HCT116 (cell line): ENCODE data around the gene OMP. TPM values are rescaled to one million over a fixed set of nuclear protein-coding genes. Genes with fewer than 3 reads are reported as not detected.

Experiments used
- ATAC-seq: fragments of 200-7000 bp; cut with Tn5 transposase; 2 replicates; pipeline ENCODE4 v1.9.1; 2020; ENCODE audit warnings: mild to moderate bottlenecking, moderate library complexity
- BruUV-seq: library from RNA; stranded (reverse); fragments of 400-500 nt; replicated peaks from 2 replicates; lab custom pipeline; 2021; lab: Mats Ljungman, UMichigan
- CTCF ChIA-PET: fragments of 300-600 bp; sonication (Branson Sonifier 250); formaldehyde crosslinking; loops from one replicate; lab custom pipeline; 2021; ENCODE audit warnings: antibody characterized with exemption; lab: Charles Lee
- POLR2A ChIA-PET: fragments of 300-600, 350-600 bp; sonication (Branson Sonifier 250); formaldehyde crosslinking; loops from one replicate; lab custom pipeline; 2021; ENCODE audit warnings: antibody characterized with exemption; lab: Charles Lee
- RAD21 ChIA-PET, 2 experiments: fragments of 300-600 bp; sonication (Branson Sonifier 250); formaldehyde crosslinking; loops; one replicate each; lab custom pipeline; 2023; ENCODE audit warnings: low total read pairs in 2 of 2; ENCODE audit not compliant: uncharacterized antibody in 2 of 2, unreplicated experiment in 2 of 2, low non-redundant PET in 1 of 2; lab: Charles Lee
- DNase-seq: peaks from one replicate; pipeline ENCODE4 v3.0.0-alpha.2; 2010; ENCODE audit warnings: low read depth, low spot score
- H2AFZ ChIP-seq: fragments of 200-600 bp; shearing (Covaris generic), sonication (generic); 2 replicates; pipeline ENCODE4 v1.6.1; 2017; ENCODE audit warnings: low read depth, mixed run types, mixed read lengths, antibody characterized with exemption, low read length; ENCODE audit not compliant: poor library complexity, severe bottlenecking
- H3K27ac ChIP-seq: 2 replicates; pipeline ENCODE4 v1.5.1; 2012; ENCODE audit warnings: low read depth, low read length
- H3K27me3 ChIP-seq: fragments of 200-600 bp; sonication (generic); 2 replicates; pipeline ENCODE4 v1.6.1; 2016; ENCODE audit warnings: mixed run types, low read length, mixed read lengths; ENCODE audit not compliant: insufficient read depth
- H3K36me3 ChIP-seq, 2 experiments: fragments of 200-500 bp in 1 of 2; fragments of 200-600 bp in 1 of 2; sonication (Bioruptor generic) in 1 of 2; sonication (generic) in 1 of 2; 2 replicates each; pipeline versions ENCODE4 v1.5.1 to v1.6.1; 2014 to 2016; ENCODE audit warnings: low read length in 2 of 2, inconsistent platforms in 1 of 2, mixed read lengths in 1 of 2, mixed run types in 1 of 2; ENCODE audit not compliant: insufficient read depth in 2 of 2, control insufficient read depth in 1 of 2
- H3K4me1 ChIP-seq, 2 experiments: fragments of 200-600 bp in 1 of 2; sonication (generic) in 1 of 2; 2 replicates each; pipeline versions ENCODE4 v1.5.1 to v1.6.1; 2012 to 2017; ENCODE audit warnings: low read length in 2 of 2, inconsistent platforms in 1 of 2, mild to moderate bottlenecking in 1 of 2, mixed read lengths in 1 of 2, mixed run types in 1 of 2, moderate library complexity in 1 of 2; ENCODE audit not compliant: insufficient read depth in 2 of 2, control insufficient read depth in 1 of 2
- H3K4me2 ChIP-seq: fragments of 200-600 bp; sonication (generic); 2 replicates; pipeline ENCODE4 v1.6.1; 2017; ENCODE audit warnings: mixed run types, low read length, mixed read lengths
- H3K4me3 ChIP-seq, 2 experiments: fragments of 200-600 bp in 1 of 2; sonication (generic) in 1 of 2; replicated peaks in 1 of 2; 2 replicates each; pipeline ENCODE4 v1.5.1; 2011 to 2016; ENCODE audit warnings: low read length in 2 of 2, control low read depth in 1 of 2, low read depth in 1 of 2, mild to moderate bottlenecking in 1 of 2, mixed read lengths in 1 of 2, mixed run types in 1 of 2
- H3K79me2 ChIP-seq: fragments of 200-600 bp; sonication (generic); 2 replicates; pipeline ENCODE4 v1.6.1; 2017; ENCODE audit warnings: mild to moderate bottlenecking, mixed run types, low read length, moderate library complexity, mixed read lengths; ENCODE audit not compliant: insufficient read depth
- H3K9ac ChIP-seq: fragments of 200-600 bp; sonication (generic); 2 replicates; pipeline ENCODE4 v1.6.1; 2016; ENCODE audit warnings: low read length, mixed read lengths
- H3K9me2 ChIP-seq: fragments of 200-600 bp; sonication (generic), shearing (Covaris generic); 2 replicates; pipeline ENCODE4 v1.6.1; 2017; ENCODE audit warnings: mixed run types, mild to moderate bottlenecking, moderate library complexity; ENCODE audit not compliant: insufficient read depth
- H3K9me3 ChIP-seq, 2 experiments: fragments of 200-500 bp in 1 of 2; fragments of 200-600 bp in 1 of 2; sonication (Bioruptor generic) in 1 of 2; sonication (generic) in 1 of 2; 2 replicates each; pipeline ENCODE4 v1.6.1; 2014 to 2017; ENCODE audit warnings: low read length in 2 of 2, mixed read lengths in 2 of 2, inconsistent platforms in 1 of 2, low read depth in 1 of 2, mild to moderate bottlenecking in 1 of 2, mixed run types in 1 of 2, moderate library complexity in 1 of 2; ENCODE audit not compliant: control insufficient read depth in 1 of 2, insufficient read depth in 1 of 2
- H4K20me1 ChIP-seq: fragments of 200-600 bp; sonication (generic), shearing (Covaris generic); 2 replicates; pipeline ENCODE4 v1.6.1; 2017; ENCODE audit warnings: mixed run types, mild to moderate bottlenecking, moderate library complexity; ENCODE audit not compliant: insufficient read depth
- EZH2phosphoT487 ChIP-seq: fragments of 200-600 bp; IDR thresholded peaks from 2 replicates; pipeline ENCODE4 v1.6.1; 2018; ENCODE audit warnings: antibody characterized with exemption, borderline replicate concordance
- FOSL1 ChIP-seq: IDR thresholded peaks from 2 replicates; pipeline ENCODE4 v1.6.1; 2012; ENCODE audit warnings: low read depth
- JUND ChIP-seq: IDR thresholded peaks from 2 replicates; pipeline ENCODE4 v1.6.1; 2012
- POLR2AphosphoS5 ChIP-seq: IDR thresholded peaks from 2 replicates; pipeline ENCODE4 v1.6.1; 2011; ENCODE audit warnings: mild to moderate bottlenecking, low read depth, low read length, moderate library complexity
- RAD21 ChIP-seq: IDR thresholded peaks from 2 replicates; pipeline ENCODE4 v1.6.1; 2012; ENCODE audit warnings: low read depth, mild to moderate bottlenecking
- SIN3A ChIP-seq: IDR thresholded peaks from 2 replicates; pipeline ENCODE4 v1.6.1; 2012; ENCODE audit warnings: low read depth
- SP1 ChIP-seq: IDR thresholded peaks from 2 replicates; pipeline ENCODE4 v1.6.1; 2012; ENCODE audit warnings: low read depth
- YY1 ChIP-seq: IDR thresholded peaks from 2 replicates; pipeline ENCODE4 v1.6.1; 2011; ENCODE audit warnings: low read length, low read depth, moderate library complexity, mild to moderate bottlenecking; ENCODE audit not compliant: insufficient replicate concordance; ENCODE audit errors: extremely low read depth
- ZFX ChIP-seq: fragments of 450-650 bp; IDR thresholded peaks from 2 replicates; pipeline ENCODE4 v1.6.1; 2017
- ZNF274 ChIP-seq: fragments of 200-500 bp; sonication (Bioruptor generic); IDR thresholded peaks from 2 replicates; pipeline ENCODE4 v1.6.1; 2014; ENCODE audit warnings: mild to moderate bottlenecking, low read depth, low read length, inconsistent platforms
- intact Hi-C: fragments of 100-400 bp; cut with micrococcal nuclease; formaldehyde crosslinking; loops from 2 replicates; pipeline ENCODE4 v1.10.0; 2022
- total RNA-seq: library from RNA; stranded (reverse); gene quantifications from one replicate; pipeline ENCODE4 v1.2.1, GENCODE V29; 2021; ENCODE audit not compliant: unreplicated experiment
- TF ChIP-seq, protein P1 (sequence below): IDR thresholded peaks from 2 replicates; pipeline ENCODE4 v1.6.1; 2012
- TF ChIP-seq, protein P2 (sequence below): IDR thresholded peaks from 2 replicates; pipeline ENCODE4 v1.6.1; 2012; ENCODE audit warnings: low read depth

Gene OMP
- total RNA-seq, 1 experiment from 2014 or later: not detected

DNA sequence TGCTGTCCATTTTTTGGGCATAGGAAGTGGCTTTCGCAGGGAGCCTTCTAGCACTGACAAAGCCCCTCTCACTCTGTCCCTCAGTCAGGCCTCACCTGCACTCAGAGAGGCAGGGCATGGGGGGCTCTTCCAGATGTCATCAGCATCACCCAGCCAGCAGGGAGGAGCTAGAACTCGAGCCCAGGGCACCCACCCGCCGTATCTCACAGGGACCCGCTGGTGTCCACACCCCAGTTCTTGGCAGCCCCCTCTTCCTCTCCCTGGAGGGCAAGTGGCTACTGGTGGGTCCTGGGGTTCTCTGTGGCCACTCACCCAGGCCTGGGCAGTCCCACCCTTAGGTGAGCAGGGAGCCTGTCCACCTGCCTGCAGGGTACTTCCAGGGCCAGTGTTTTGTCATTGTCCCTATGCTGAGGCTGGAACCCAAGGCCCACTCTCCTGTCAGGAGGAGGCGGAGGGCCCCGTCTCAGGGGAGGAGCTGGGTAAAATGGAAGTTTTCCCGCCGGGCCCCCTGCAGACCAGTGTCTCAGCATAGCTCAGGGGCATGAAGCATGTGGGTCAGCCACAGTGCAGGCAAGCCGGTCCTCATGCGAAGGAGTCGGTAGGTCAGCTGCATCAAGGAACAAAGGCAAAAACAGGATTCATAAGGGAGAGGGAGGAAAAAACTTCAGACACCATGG is 47.2 kb downstream of the OMP start:
- no peak overlapping the region for H3K4me3 ChIP-seq
- H3K9me2 ChIP-seq: no peaks in the 10 kb centered on the region
- peaks cover 0 to 2% of the 10 kb centered on the region in 2 experiments; a peak in 1 of 4 replicates for H3K4me1 ChIP-seq
- POLR2A ChIA-PET: no interaction called here
- RAD21 ChIA-PET: no interaction called here
- no peaks in the 10 kb centered on the region for H3K9me3 ChIP-seq
- no peaks in the 10 kb centered on the region for H3K79me2 ChIP-seq
- DNase-seq (no peak), ATAC-seq (no peak)
- CTCF ChIA-PET: no interaction called here
- TF ChIP-seq EZH2phosphoT487: no peak
- TF ChIP-seq ZFX: no peak
- TF ChIP-seq, protein P1, sequence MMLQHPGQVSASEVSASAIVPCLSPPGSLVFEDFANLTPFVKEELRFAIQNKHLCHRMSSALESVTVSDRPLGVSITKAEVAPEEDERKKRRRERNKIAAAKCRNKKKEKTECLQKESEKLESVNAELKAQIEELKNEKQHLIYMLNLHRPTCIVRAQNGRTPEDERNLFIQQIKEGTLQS: no peak
- no peak for TF ChIP-seq ZNF274
- TF ChIP-seq RAD21: no peak
- TF ChIP-seq, protein P2, sequence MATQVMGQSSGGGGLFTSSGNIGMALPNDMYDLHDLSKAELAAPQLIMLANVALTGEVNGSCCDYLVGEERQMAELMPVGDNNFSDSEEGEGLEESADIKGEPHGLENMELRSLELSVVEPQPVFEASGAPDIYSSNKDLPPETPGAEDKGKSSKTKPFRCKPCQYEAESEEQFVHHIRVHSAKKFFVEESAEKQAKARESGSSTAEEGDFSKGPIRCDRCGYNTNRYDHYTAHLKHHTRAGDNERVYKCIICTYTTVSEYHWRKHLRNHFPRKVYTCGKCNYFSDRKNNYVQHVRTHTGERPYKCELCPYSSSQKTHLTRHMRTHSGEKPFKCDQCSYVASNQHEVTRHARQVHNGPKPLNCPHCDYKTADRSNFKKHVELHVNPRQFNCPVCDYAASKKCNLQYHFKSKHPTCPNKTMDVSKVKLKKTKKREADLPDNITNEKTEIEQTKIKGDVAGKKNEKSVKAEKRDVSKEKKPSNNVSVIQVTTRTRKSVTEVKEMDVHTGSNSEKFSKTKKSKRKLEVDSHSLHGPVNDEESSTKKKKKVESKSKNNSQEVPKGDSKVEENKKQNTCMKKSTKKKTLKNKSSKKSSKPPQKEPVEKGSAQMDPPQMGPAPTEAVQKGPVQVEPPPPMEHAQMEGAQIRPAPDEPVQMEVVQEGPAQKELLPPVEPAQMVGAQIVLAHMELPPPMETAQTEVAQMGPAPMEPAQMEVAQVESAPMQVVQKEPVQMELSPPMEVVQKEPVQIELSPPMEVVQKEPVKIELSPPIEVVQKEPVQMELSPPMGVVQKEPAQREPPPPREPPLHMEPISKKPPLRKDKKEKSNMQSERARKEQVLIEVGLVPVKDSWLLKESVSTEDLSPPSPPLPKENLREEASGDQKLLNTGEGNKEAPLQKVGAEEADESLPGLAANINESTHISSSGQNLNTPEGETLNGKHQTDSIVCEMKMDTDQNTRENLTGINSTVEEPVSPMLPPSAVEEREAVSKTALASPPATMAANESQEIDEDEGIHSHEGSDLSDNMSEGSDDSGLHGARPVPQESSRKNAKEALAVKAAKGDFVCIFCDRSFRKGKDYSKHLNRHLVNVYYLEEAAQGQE: no peak
- TF ChIP-seq SIN3A: no peak
- no peak for TF ChIP-seq FOSL1
- TF ChIP-seq POLR2AphosphoS5: no peak
- TF ChIP-seq SP1: no peak
- no peak for TF ChIP-seq YY1
- TF ChIP-seq JUND: no peak
- no peaks in the 10 kb centered on the region for H3K36me3 ChIP-seq
- no peaks in the 10 kb centered on the region for H3K27me3 ChIP-seq
- H3K4me2 ChIP-seq: no peak overlapping the region
- no peak overlapping the region for H3K9ac ChIP-seq
- no peak overlapping the region for H2AFZ ChIP-seq
- no TSS peak for BruUV-seq
- intact Hi-C loops: no loop called here
- H3K27ac ChIP-seq: no peak overlapping the region
- no peaks in the 10 kb centered on the region for H4K20me1 ChIP-seq
